ENCODE data around the gene ATP2B2.

- TF ChIP-seq, protein P1, sequence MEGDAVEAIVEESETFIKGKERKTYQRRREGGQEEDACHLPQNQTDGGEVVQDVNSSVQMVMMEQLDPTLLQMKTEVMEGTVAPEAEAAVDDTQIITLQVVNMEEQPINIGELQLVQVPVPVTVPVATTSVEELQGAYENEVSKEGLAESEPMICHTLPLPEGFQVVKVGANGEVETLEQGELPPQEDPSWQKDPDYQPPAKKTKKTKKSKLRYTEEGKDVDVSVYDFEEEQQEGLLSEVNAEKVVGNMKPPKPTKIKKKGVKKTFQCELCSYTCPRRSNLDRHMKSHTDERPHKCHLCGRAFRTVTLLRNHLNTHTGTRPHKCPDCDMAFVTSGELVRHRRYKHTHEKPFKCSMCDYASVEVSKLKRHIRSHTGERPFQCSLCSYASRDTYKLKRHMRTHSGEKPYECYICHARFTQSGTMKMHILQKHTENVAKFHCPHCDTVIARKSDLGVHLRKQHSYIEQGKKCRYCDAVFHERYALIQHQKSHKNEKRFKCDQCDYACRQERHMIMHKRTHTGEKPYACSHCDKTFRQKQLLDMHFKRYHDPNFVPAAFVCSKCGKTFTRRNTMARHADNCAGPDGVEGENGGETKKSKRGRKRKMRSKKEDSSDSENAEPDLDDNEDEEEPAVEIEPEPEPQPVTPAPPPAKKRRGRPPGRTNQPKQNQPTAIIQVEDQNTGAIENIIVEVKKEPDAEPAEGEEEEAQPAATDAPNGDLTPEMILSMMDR (IDR thresholded peaks at IDR 0.05; ENCODE audit: borderline replicate concordance, extremely low read depth, low read length, poor library complexity, severe bottlenecking): no peak
- TF ChIP-seq EZH2 (IDR thresholded peaks at IDR 0.05; ENCODE audit: borderline replicate concordance, low read depth, low read length, severe bottlenecking): no peak
These were observed 165.3 kb downstream of the ATP2B2 start for GRCh38 chr3:10340046-10340445.
